HG03469 (cell line): ENCODE data around the gene ST3GAL3.
A peak's percentile ranks its signal among the peaks of the same experiment; 100 is the strongest.
"Not testable (repeated sequence)": the region's sequence is repeated elsewhere in the genome, so short reads cannot be mapped to it uniquely, and the experiment has no call there.

ENCODE experiments used
- ATAC-seq: cut with Tn5 transposase; IDR thresholded peaks from one replicate; pipeline ENCODE4 v1.9.1; 2021; ENCODE audit warnings: mild to moderate bottlenecking, moderate library complexity, moderate number of reproducible peaks; ENCODE audit not compliant: unreplicated experiment

The ST3GAL3 gene

DNA sequence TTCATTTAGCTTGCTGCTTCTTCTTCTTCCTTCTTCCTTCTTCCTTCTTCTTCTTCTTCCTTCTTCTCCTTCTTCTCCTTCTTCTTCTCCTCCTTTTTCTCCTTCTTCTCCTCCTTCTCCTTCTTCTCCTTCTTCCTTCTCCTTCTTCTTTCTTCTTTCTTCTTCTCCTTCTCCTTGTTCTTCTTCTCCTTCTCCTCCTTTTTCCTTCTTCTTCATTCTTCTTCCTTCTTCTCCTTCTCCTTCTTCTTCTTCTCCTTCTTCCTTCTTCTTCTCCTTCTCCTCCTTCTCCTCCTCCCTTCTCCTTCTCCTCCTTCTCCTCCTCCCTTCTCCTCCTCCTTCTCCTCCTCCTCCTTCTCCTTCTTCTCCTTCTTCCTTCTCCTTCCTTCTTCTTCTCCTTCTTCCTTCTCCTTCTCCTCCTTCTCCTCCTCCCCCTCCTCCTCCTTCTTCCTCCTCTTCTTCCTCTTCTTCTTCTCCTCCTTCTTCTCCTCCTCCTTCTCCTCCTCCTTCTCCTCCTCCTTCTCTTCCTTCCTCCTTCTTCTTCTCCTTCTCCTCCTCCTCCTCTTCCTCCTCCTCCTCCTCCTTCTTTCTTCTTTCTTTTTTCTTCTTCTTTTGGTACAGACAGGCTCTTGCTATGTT lies 110.1 kb downstream of the ST3GAL3 start:
- no peak for ATAC-seq

DNA sequence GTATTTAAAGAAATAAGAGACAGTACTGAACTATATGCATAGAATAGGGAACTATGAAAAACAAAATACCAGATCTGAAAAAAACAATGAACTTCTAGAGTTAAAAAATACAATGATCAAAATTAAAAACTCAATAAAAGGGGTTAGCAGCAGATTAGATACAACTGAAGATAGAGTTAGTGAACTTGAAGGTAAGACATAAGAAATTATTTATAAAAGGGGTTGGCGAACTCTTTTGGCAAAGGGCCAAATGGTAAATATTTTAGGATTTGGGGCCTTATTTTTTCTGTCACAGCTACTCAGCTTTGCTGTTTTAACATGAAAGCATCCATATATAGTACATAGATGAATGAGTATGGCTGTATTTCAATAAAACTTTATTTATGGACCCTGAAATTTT lies 111.4 kb downstream of the ST3GAL3 start:
- ATAC-seq = no peak

DNA sequence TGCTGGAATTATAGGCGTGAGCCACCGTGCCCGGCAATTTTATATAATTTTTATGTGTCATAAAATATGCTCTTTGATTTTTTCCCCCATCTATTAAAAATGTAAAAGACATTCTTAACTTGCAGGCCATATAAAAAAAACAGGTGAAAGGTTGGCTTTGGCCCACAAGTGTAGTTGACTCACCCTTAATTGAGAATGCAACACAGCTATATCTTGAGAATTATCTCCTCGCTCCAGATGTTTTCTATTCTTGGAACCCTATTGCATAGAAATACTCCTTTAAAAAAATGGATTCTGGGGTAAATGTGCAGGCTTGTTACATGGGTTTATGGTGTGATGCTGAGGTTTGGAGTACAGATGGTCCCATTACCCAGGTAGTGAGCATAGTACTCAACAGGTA lies 112.0 kb downstream of the ST3GAL3 start:
- no peak for ATAC-seq

DNA sequence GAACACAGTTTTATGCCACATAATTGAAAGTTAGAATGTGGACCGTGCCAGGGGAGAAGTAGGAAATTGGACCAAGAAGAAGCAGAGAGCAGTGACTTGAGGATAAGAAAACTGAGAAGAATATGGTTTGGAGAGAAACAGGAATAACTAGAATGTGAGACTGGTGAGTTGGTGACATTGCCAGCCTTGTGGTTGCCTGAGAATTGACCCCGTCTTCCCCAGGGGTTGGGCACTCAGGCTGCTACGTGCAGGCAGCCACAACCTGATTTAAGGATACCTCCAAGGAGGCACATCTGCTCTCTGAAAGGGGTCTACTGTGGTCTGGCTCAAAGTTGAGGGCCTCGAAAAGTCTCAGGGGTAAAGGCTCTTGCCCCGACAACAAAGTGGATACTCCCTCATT lies 114.1 kb downstream of the ST3GAL3 start:
- ATAC-seq = no peak

DNA sequence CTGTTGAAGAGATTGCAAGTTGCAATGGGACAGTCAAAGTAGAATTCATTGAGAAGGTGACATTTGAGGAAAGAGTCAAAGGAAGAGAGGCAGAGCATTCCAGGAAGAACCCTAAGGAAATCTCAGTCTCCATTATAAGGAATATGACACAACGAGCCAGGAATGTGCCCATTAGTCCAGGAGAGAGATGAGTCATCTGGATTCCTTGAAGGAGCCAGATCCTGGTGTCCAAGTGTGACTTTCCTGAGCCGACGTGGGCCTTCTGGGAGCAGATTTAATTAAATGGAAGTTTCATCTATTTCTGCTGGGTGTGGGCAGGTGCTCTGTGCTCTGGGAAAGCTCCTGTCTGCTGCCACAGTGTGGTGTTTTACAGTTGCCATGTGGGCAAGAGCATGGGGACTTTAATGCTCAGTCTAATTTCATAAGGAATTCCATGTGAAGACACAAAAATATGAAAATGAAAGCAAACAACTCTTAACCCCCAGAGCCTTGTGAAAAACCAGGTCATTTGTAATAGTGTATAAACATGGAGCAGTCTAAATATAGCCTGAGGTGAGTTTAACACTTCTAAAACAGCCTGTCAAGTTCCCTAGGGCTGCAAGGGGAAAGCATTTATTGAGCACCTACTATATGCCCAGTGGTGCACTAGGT lies 114.8 kb downstream of the ST3GAL3 start:
- no peak for ATAC-seq

DNA sequence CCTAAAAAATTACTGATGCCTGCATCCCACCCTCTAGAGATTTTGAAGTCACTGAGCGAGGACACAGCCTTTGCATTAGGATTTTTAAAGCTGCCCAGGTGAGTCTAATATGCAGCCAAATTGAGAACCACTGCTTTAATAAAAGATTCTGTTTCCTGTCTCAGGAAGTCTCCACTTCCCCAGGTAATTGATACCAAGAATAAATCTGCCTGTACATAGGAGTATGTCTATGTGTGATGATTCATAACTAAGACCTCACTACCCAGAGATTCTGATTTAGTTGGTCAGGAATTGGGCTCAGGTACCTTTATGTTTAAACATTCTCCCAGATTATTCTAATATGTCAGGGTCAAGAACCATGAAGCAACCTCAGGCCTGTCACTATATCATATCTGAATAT lies 117.5 kb downstream of the ST3GAL3 start:
- ATAC-seq = no peak

DNA sequence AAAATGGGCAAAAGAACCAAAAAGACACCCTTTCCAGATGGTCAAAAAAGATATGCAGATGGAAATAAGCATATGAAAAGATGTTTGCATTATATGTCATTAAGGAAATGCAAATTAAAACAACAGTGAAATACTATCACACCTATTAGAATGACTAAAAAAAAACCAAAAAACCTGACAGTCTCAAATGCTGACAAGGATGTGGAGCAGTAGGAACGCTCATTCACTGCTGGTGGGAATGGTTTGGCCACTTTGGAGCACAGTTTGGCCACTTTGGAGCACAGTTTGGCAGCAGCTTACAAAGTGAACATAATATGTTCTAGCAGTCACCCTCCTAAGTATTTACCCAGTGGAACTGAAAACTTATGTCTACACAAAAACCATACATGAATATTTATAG lies 121.2 kb downstream of the ST3GAL3 start:
- ATAC-seq = no peak

DNA sequence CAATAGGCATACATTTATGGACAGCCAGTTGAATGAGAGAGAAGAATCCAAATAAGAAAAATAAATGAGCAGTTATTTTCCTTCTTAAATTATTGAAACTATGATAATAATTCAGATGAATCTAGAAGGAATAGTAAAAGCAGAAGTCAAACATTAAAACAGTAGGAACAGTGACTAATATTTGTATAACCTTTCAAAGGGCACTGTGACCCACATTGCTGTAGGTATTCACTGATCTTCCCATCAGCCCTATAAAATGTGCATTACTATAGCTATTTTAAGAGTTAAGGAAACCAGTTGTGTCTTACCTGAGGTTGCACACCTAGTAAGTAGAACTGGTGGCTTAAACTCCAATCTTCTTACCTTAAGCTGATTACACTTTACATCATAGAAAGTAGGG lies 123.5 kb downstream of the ST3GAL3 start:
- ATAC-seq = no peak

DNA sequence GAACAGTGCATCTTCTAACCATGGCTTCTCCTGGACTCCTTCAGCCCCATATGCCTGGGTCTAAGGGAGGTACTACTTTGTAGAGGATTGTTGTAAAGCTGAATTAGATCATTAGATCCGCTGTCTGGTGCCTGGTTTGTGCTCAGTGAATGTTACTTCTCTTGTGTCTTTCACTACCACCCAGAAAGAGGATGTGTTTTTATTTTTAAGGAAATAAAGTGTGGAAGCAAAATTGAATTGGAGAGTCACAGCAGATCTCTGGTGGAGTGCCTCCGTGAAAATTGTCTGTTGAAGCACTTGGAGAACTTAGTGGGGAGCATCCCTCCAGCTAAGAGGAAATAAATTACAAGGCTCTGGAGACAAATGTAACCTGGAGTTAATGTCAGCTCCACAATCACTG lies 124.5 kb downstream of the ST3GAL3 start:
- no peak for ATAC-seq

DNA sequence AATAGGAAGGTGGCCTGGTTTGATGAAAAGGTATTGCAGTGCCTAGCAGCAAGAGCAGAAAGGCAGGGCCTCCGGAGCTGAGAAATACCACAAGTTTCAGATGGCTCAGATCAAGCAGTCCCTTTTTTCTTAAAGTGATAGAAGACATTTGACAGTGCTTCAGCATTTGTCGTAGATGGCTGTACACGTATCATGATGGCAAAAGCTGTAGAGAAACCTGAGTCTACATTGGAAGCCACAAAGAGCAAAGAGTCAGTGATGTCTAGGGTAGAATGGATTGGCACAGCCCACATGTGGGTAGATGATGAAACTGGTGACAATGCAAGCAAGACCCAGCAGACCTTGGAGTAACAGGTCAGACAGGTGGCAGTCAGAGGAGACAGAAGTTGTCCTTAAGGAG lies 124.9 kb downstream of the ST3GAL3 start:
- no peak for ATAC-seq

DNA sequence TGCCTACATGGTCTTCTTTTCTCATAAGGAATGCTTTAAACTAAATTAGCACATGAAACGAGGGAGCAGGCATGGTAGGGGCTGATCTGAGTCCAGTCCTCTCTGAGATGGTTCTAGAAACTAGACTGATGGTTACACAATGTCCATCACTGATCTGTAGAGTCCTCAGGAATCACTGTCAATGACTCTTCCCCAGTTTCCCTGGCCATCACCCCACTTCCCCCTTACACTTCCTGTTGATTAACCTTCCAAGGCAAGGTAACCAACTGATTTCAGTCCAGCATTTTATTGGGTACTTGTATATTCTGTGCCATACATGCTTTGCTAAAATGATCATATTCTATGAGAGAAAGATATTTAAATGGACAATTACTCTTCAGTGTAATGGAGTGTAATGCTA lies 125.7 kb downstream of the ST3GAL3 start:
- ATAC-seq = no peak

DNA sequence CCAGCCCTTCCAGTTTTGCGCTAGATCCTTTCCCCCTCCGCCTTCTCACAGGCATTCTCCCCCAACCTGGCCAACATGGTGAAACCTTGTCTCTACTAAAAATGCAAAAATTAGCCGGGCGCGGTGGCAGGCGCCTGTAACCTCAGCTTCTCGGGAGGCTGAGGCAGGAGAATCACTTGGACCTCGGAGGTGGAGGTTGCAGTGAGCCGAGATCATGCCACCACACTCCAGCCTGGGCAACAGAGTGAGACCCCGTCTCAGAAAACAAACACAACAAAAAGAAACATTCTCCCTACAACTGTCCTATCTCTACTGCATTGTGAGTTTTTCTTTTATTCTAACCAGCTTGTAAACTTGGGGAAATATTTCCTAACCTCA lies 126.6 kb downstream of the ST3GAL3 start:
- not testable (repeated sequence) for ATAC-seq

DNA sequence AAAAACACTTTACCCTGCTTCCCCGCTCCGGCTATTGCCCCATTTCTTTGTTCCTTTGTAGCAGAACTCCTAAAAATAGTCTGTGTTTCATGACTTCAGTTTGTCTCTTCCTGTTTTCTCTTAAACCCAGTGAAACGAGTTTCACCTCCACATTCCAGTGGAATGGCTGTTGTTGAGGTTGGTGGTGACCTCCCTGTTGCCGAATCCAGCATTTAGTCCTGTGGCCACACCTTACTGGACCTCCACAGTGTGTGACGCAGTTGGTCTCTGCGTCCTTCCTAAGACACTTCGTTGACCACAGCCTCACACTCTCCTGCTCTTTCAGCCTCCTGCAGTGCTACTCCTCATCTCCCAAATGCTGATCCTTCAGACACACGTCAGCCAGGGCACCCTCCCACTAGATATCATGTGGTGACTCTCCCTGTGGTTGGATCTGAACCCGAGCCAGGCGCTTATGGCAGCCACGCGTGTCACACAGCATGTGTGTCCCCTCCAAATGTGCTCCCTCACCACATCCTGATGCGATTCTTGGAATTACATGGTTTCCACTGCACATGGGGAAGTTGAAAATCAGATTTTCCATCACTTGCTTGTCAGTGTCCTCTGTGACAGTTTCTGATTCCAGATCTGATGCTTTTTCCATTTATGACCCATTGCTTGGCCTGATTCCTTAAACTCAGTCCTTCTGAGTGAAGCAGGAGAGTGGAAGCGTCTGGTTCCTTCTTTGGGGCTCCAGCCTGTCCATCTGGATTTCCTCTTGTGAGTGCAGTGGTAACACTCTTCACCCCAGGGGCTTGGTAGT lies 127.1 kb downstream of the ST3GAL3 start:
- ATAC-seq = no peak

DNA sequence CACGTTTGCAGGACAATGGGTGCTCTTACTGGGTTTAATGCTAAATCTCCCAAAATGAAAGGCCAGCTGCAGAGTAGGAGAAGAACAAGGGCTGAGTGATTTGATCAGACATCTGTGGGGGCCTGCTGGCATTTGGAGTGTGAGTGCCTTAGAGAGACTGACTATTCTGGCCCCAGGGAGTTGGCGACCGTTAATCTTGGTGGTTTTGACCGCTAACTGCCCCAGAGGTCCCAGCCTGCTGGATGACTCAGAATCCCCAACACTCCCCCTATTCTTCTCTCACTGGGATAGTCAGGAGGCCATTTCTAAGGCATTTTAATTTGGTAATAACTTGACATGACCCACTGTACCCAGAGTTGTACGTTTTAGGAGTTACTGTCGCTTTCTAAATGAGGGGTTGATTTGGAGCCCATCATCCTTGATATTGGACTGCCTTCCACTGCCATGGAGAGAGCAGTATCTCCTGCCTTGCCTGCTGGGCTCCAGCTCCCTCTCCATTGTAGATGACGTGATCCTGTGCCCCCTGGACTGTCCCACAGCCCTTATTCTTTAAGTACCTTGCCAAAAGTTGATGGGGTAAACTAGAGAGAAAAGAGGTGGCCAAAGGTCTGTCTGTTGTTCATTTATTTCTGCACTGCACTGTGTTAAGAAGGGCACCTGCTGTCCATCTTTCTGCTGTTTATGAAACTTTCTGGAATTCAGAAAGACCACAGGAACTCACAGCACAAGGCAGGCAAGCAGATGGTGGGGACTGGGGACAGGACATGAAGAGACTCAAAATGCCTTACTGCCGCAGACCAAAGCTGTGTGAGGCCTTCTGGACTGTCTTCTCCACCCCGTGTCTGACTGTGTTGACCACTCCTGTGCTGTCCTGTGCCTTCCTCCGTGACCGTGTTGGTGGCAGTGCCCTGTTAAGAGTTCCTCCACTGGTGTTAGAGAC lies 128.0 kb downstream of the ST3GAL3 start:
- no peak for ATAC-seq

DNA sequence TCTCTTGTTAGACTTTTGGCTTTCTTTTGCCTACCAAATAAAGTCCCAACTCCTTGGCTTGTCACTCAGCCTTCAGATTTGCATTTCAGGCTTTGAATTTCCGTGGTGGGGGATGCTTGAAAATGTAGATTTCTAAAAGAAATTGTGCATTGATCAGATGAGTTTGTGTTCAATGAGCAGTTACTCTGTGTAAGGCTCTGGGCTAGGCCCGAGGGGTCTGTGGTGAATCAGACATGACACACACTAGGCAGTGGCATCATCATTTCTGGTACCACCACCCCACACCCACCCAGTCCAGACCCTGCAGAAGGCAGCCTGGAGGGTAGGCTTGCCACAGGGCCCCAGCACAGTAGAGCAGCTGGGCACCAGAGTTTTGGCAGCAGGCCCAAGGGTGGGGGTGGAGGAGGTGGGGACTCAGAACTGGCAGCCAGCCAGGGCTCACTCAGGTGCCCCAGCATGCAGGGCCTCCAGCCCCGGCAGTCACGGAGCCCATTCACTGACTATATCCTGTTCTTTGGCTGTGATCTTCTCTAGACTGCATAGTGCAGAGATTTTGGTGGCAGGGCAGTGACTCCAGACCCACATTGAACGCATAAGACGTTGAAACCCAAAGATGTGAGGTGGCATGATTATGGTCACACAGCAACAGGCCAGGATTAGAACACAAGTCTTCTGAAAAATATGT lies 129.1 kb downstream of the ST3GAL3 start:
- ATAC-seq = peak; percentile 46

DNA sequence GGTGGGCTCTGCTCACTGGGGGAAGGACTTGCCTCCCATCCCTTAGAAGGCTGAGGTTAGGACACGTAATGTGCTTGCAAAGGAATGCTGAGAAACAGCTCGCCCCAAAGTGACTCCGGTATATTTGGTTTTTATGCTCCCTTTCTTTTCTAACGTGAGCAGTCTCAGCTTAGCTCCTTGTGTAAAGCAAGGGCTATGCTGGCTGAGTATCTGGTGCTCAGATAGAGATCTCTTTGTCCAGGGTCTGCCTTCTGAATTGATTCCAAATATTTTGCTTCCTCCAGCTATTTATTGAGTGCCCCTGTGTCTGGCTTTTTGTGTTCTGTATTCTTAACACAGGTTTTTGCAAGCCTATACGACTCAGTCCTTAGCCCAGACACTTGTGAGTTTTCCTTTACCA lies 131.7 kb downstream of the ST3GAL3 start:
- no peak for ATAC-seq

DNA sequence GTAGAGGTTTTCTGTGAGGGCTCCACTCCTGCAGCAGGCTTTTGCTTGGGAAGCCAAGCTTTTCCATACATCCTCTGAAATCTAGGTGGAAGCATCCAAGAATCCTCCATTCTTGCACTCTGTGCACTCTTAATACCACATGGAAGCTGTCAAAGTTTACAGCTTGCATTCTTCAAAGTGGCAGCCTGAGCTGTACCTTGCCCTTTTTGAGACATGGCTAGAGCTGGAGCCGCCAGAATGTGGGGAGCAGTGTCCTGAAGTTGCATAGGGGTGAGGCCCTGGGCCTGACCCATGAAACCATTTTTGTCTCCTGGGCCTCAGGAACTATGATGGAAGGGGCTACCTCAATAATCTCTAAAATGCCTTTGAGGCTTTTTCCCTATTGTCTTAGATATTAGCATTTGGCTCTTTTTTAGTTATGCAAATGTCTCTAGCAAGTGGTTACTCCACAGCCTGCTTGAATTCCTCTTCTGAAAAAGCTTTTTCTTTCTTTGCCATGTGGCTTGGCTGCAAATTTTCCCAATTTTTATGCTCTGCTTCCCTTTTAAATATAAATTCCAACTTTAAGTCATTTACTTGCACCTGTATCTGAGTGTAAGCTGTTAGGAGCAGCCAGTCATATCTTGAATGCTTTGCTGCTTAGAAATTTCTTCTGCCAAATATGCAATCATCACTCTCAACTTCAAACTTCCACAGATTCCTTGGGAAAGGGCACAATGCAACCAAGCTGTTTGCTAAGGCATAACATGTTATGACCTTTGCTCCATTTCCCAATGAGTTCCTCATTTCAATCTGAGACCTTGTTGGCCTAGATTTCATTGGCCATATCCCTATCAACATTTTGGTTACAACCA lies 134.2 kb downstream of the ST3GAL3 start:
- no peak for ATAC-seq

DNA sequence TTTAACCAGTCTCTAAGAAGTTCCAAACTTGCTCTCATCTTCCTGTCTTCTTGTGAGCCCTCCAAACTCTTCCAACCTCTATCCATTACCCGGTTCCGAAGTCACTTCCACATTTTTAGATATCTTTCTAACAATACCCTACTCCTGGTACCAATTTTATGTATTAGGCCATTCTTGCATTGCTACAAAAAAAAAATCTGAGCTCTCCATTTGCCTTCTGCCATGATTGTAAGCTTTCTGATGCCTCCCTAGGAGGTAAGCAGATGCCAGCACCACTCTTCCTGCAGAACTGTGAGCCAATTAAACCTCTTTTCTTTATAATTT lies 134.8 kb downstream of the ST3GAL3 start:
- ATAC-seq = no peak

DNA sequence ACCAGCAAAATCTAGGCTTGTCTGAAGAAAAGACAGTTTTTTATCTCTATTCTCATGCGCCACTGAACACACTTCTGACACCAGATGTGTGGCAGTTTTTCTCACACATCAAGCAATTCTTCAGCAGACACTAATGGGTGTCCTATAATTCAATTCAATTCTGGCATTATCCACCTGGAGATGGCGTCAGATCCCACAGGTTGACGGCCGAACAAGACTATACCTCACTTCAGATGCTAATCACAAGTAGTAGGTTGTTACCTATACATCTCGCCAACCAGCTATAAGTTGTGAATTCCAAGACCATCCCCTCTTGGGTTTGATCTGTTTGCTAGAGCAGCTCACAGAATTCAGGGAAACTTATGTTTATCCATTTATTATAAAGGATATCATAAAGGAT lies 136.3 kb downstream of the ST3GAL3 start:
- no peak for ATAC-seq

DNA sequence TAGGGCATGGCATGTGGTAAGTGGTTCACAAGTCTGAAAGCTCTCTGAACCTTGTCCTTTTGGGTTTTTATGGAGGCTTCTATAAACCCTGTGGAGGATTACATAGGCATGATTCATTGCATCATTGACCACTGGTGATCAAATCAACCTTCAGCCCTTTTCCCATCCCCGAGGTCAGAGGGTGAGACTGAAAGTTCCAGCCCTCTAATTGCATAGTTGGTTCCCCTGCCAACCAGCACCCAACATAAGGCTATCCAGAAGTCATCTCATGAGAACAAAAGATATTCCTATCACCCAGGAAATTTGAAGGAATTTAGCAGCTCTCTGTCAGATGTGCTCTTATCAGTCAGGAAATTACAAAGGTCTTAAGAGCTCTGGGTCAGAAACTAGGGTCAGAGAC lies 136.8 kb downstream of the ST3GAL3 start:
- no peak for ATAC-seq
